H1 (cell line): ENCODE data around the gene HIVEP3. TPM values are rescaled to one million over a fixed set of nuclear protein-coding genes. Genes with fewer than 3 reads are reported as not detected.

Source experiments
- CTCF ChIA-PET: fragments of 300-600 bp; sonication (Branson Sonifier 250); formaldehyde crosslinking; loops from one replicate; lab custom pipeline; 2021; ENCODE audit not compliant: partially characterized antibody; lab: Charles Lee
- POLR2A ChIA-PET: fragments of 300-600 bp; sonication (Branson Sonifier 250); formaldehyde crosslinking; loops from one replicate; lab custom pipeline; 2021; ENCODE audit warnings: inconsistent platforms; ENCODE audit not compliant: partially characterized antibody; lab: Charles Lee
- DNase-seq, 2 experiments: peaks; one replicate each; pipeline versions ENCODE4 v3.0.0 to v3.0.0-alpha.2; 2010 to 2022; ENCODE audit warnings: low spot score in 2 of 2, low read depth in 1 of 2, mixed read lengths in 1 of 2
- FAIRE-seq: peaks from 2 replicates; lab custom pipeline; 2011; peaks lifted over from hg19 to GRCh38; lab: Jason Lieb, UNC
- H2AFZ ChIP-seq: 2 replicates; pipeline ENCODE4 v1.8.1; 2012; ENCODE audit warnings: low read length, inconsistent platforms
- H2AK5ac ChIP-seq: 2 replicates; pipeline ENCODE4 v1.6.1; 2013; ENCODE audit warnings: low read depth, low read length
- H2BK120ac ChIP-seq: replicated peaks from 2 replicates; pipeline ENCODE3; 2013; ENCODE audit warnings: low read depth, low read length, inconsistent platforms
- H2BK12ac ChIP-seq: 2 replicates; pipeline ENCODE4 v1.6.1; 2013; ENCODE audit warnings: low read depth, low read length
- H2BK15ac ChIP-seq: 2 replicates; pipeline ENCODE4 v1.6.1; 2013; ENCODE audit warnings: low read length
- H2BK20ac ChIP-seq: 2 replicates; pipeline ENCODE4 v1.6.1; 2013; ENCODE audit warnings: low read length
- H2BK5ac ChIP-seq: 2 replicates; pipeline ENCODE4 v1.6.1; 2013; ENCODE audit warnings: low read depth, low read length
- H3K14ac ChIP-seq: 2 replicates; pipeline ENCODE4 v1.6.1; 2013; ENCODE audit warnings: inconsistent platforms; ENCODE audit not compliant: insufficient read length
- H3K18ac ChIP-seq: 2 replicates; pipeline ENCODE4 v1.6.1; 2013; ENCODE audit warnings: low read length; ENCODE audit errors: extremely low read depth
- H3K23ac ChIP-seq: 2 replicates; pipeline ENCODE4 v1.6.1; 2013; ENCODE audit warnings: inconsistent platforms; ENCODE audit not compliant: insufficient read length
- H3K23me2 ChIP-seq: 2 replicates; pipeline ENCODE4 v1.6.1; 2013; ENCODE audit warnings: low read depth, low read length
- H3K27ac ChIP-seq: 2 replicates; pipeline ENCODE4 v1.6.1; 2011; ENCODE audit warnings: low read depth, low read length, inconsistent platforms
- H3K27me3 ChIP-seq, 4 experiments: replicated peaks in 1 of 4; 1 replicate in 1 of 4; 2 replicates in 3 of 4; pipeline versions ENCODE4 v1.6.1 to v1.8.1; 2011 to 2013; ENCODE audit warnings: low read length in 3 of 4, mild to moderate bottlenecking in 3 of 4, inconsistent platforms in 2 of 4, mixed read lengths in 2 of 4, moderate library complexity in 1 of 4; ENCODE audit not compliant: control insufficient read depth in 3 of 4, insufficient read depth in 3 of 4; ENCODE audit errors: extremely low read depth in 1 of 4
- H3K36me3 ChIP-seq, 4 experiments: 2 replicates each; pipeline versions ENCODE4 v1.6.1 to v1.8.1; 2011 to 2013; ENCODE audit warnings: mild to moderate bottlenecking in 4 of 4, low read length in 3 of 4, moderate library complexity in 2 of 4, control low read depth in 1 of 4, inconsistent platforms in 1 of 4; ENCODE audit not compliant: insufficient read depth in 4 of 4, control insufficient read depth in 2 of 4
- H3K4ac ChIP-seq: replicated peaks from 2 replicates; pipeline ENCODE3; 2013; ENCODE audit warnings: low read length, low read depth, mixed read lengths, inconsistent platforms; ENCODE audit not compliant: insufficient read length
- H3K4me1 ChIP-seq, 4 experiments: replicated peaks in 1 of 4; 1 replicate in 1 of 4; 2 replicates in 3 of 4; pipeline versions ENCODE4 v1.6.1 to v1.8.1; 2011 to 2013; ENCODE audit warnings: low read length in 3 of 4, inconsistent platforms in 2 of 4, mixed read lengths in 1 of 4; ENCODE audit not compliant: insufficient read depth in 4 of 4, control insufficient read depth in 3 of 4
- H3K4me2 ChIP-seq, 2 experiments: 2 replicates each; pipeline versions ENCODE4 v1.6.1 to v1.8.1; 2011 to 2013; ENCODE audit warnings: low read depth in 2 of 2, low read length in 2 of 2, control low read depth in 1 of 2, inconsistent platforms in 1 of 2, mild to moderate bottlenecking in 1 of 2; ENCODE audit not compliant: insufficient read depth in 1 of 2
- H3K4me3 ChIP-seq, 4 experiments: fragments of 200-600, 300-600 bp in 1 of 4; sonication (generic), shearing (Covaris generic), sonication (Bioruptor Twin) in 1 of 4; 2 replicates each; pipeline versions ENCODE4 v1.5.1 to v1.8.1; 2011 to 2016; ENCODE audit warnings: low read length in 4 of 4, low read depth in 3 of 4, control low read depth in 2 of 4, inconsistent platforms in 2 of 4, mild to moderate bottlenecking in 2 of 4, mixed read lengths in 1 of 4, moderate library complexity in 1 of 4; ENCODE audit not compliant: insufficient read depth in 2 of 4; ENCODE audit errors: extremely low read depth in 1 of 4
- H3K56ac ChIP-seq: replicated peaks from 2 replicates; pipeline ENCODE3; 2013; ENCODE audit warnings: low read depth, mild to moderate bottlenecking, mixed read lengths, low read length, inconsistent platforms; ENCODE audit not compliant: insufficient read length
- H3K79me1 ChIP-seq: 2 replicates; pipeline ENCODE4 v1.6.1; 2013; ENCODE audit warnings: low read depth, low read length, control low read depth
- H3K79me2 ChIP-seq, 2 experiments: 2 replicates each; pipeline versions ENCODE4 v1.6.1 to v1.8.1; 2012 to 2013; ENCODE audit warnings: low read length in 2 of 2, mild to moderate bottlenecking in 2 of 2, inconsistent platforms in 1 of 2; ENCODE audit not compliant: insufficient read depth in 2 of 2, control insufficient read depth in 1 of 2
- H3K9ac ChIP-seq, 4 experiments: replicated peaks in 1 of 4; 1 replicate in 1 of 4; 2 replicates in 3 of 4; pipeline versions ENCODE4 v1.6.1 to v1.8.1; 2011 to 2013; ENCODE audit warnings: low read depth in 3 of 4, low read length in 3 of 4, control low read depth in 2 of 4, mild to moderate bottlenecking in 2 of 4, moderate library complexity in 2 of 4, inconsistent platforms in 1 of 4; ENCODE audit errors: extremely low read depth in 1 of 4
- H3K9me3 ChIP-seq, 2 experiments: 2 replicates each; pipeline versions ENCODE4 v1.6.1 to v1.8.1; 2012 to 2013; ENCODE audit warnings: mild to moderate bottlenecking in 2 of 2, moderate library complexity in 2 of 2, control low read depth in 1 of 2, inconsistent platforms in 1 of 2, low read depth in 1 of 2, low read length in 1 of 2, mixed read lengths in 1 of 2; ENCODE audit not compliant: insufficient read depth in 2 of 2
- H4K20me1 ChIP-seq, 2 experiments: replicated peaks in 1 of 2; 2 replicates each; pipeline versions ENCODE3 to v1.8.1; 2011 to 2013; ENCODE audit warnings: inconsistent platforms in 2 of 2, low read length in 2 of 2, mild to moderate bottlenecking in 1 of 2; ENCODE audit not compliant: insufficient read depth in 2 of 2, control insufficient read depth in 1 of 2
- H4K5ac ChIP-seq: 2 replicates; pipeline ENCODE4 v1.6.1; 2013; ENCODE audit warnings: low read length, low read depth, mixed read lengths, inconsistent platforms; ENCODE audit not compliant: insufficient read length
- H4K8ac ChIP-seq: 2 replicates; pipeline ENCODE4 v1.8.0; 2013; ENCODE audit warnings: mild to moderate bottlenecking, moderate library complexity, low read length, inconsistent platforms; ENCODE audit not compliant: insufficient read depth; ENCODE audit errors: extremely low read depth
- H4K91ac ChIP-seq: replicated peaks from 2 replicates; pipeline ENCODE3; 2013; ENCODE audit warnings: low read length, mixed read lengths, inconsistent platforms; ENCODE audit not compliant: insufficient read length
- EP300 ChIP-seq, 2 experiments: IDR thresholded peaks; 1 replicate in 1 of 2; 2 replicates in 1 of 2; pipeline ENCODE4 v1.6.1; 2011 to 2012; ENCODE audit warnings: low read depth in 2 of 2, low read length in 2 of 2, mild to moderate bottlenecking in 2 of 2, borderline replicate concordance in 1 of 2, inconsistent platforms in 1 of 2, moderate library complexity in 1 of 2
- WGBS, 2 experiments: shearing (Covaris generic) in 1 of 2; methylation state at CpG; one replicate each; pipeline versions ENCODE4 v1.1.6 to v1.1.7; 2013 to 2015; ENCODE audit warnings: low lambda C conversion rate in 2 of 2, mixed read lengths in 2 of 2, inconsistent platforms in 1 of 2, low coverage in 1 of 2, missing lambda C conversion rate in 1 of 2; ENCODE audit not compliant: insufficient replicate concordance in 2 of 2, insufficient coverage in 1 of 2, insufficient read length in 1 of 2; ENCODE audit errors: extremely low coverage in 1 of 2, missing lambda C conversion rate in 1 of 2; 5-methylcytosine and 5-hydroxymethylcytosine counted together
- polyA plus RNA-seq, 7 experiments: library from polyadenylated mRNA; depleted of rRNA in 3 of 7; stranded (reverse) in 5 of 7; unstranded in 2 of 7; fragments of >200 nt in 5 of 7; fragments of 200-250 nt in 2 of 7; gene quantifications; 1 replicate in 5 of 7; 2 replicates in 1 of 7; 4 replicates in 1 of 7; pipeline versions ENCODE4 v1.2.1 to v1.2.3, GENCODE V29; 2011 to 2013; ENCODE audit warnings: missing spikeins in 2 of 7, mixed read lengths in 2 of 7
- total RNA-seq: library from RNA; stranded (reverse); fragmentation: NEBNext Ultra II Directional; extraction: Animal tissue kit (Norgen Biotek cat#: 25700); gene quantifications from 2 replicates; pipeline ENCODE4 v1.2.1, GENCODE V29; 2021

Gene HIVEP3
- total and polyA plus RNA-seq, 2 of the 8 experiments (the other 6 are each of a cell fraction or from before 2014, with no cell fraction given) = 0.24 to 0.69 TPM

- no peak overlapping the region for H3K14ac ChIP-seq
- no peak for DNase-seq
- 77% methylated on average over 3 of the region's 3 CpGs; no CpG with 5 or more reads in 1 of the 2 experiments for WGBS, 2 experiments
- TF ChIP-seq EP300 (IDR thresholded peaks at IDR 0.05; ENCODE audit: borderline replicate concordance in 1 of 2, low read depth in 2 of 2, low read length in 2 of 2) = no peak
Measured at GRCh38 chr1:41666981-41667631, 251.6 kb downstream of the HIVEP3 start.

More at GRCh38 chr1:41666981-41667631, 251.6 kb downstream of the HIVEP3 start:
- no peak overlapping the region for H2AFZ ChIP-seq
- H3K56ac ChIP-seq = no peak overlapping the region
- H3K18ac ChIP-seq = no peak overlapping the region
- no peak overlapping the region for H2BK120ac ChIP-seq
- H4K5ac ChIP-seq = no peak overlapping the region
- no peaks in the 10 kb centered on the region for H3K9me3 ChIP-seq
- no peak overlapping the region for H3K4me2 ChIP-seq
- POLR2A ChIA-PET = no interaction called here
- H2BK20ac ChIP-seq = no peak overlapping the region
- no peak overlapping the region for H3K4ac ChIP-seq
- FAIRE-seq = no peak
- peaks cover 0 to 7% (median 1%) of the 10 kb centered on the region in 4 experiments; a peak in 5 of 7 replicates for H3K4me1 ChIP-seq
- no peak overlapping the region for H4K91ac ChIP-seq
- H3K23ac ChIP-seq = no peak overlapping the region
- H3K36me3 ChIP-seq = no peaks in the 10 kb centered on the region
- H3K79me1 ChIP-seq = no peaks in the 10 kb centered on the region; the same call in 1 of the 2 replicates
- H4K8ac ChIP-seq = no peak overlapping the region
- peaks cover 0 to 10% (median 9%) of the 10 kb centered on the region in 4 experiments; a peak in 6 of 7 replicates for H3K27me3 ChIP-seq
- H2BK15ac ChIP-seq = no peak overlapping the region
- H3K4me3 ChIP-seq = no peak overlapping the region
- H2BK5ac ChIP-seq = no peak overlapping the region
- no peak overlapping the region for H3K27ac ChIP-seq
- H3K79me2 ChIP-seq = no peaks in the 10 kb centered on the region
- no peak overlapping the region for H2BK12ac ChIP-seq
- CTCF ChIA-PET = interaction anchor here (0.8 to 2.1 kb wide), 5 partner anchors 9 to 88 kb away, joined by 3 to 5 read pairs (median 3); no protein-coding TSS in a partner anchor
- no peaks in the 10 kb centered on the region; the same call in 1 of the 2 replicates for H3K23me2 ChIP-seq
- no peak overlapping the region for H3K9ac ChIP-seq
- peaks cover 0 to 2% of the 10 kb centered on the region in 2 experiments for H4K20me1 ChIP-seq
- no peak overlapping the region for H2AK5ac ChIP-seq
